ENCODE results near the gene RPP14.

The RPP14 gene

GRCh38 chr3:58358808-58359207 is 52.8 kb downstream of the RPP14 start:
- no peak for DNase-seq

GRCh38 chr3:58359621-58360020 is 53.6 kb downstream of the RPP14 start:
- DNase-seq: no peak

- DNase-seq: no peak
These were observed 55.8 kb downstream of the RPP14 start for GRCh38 chr3:58361866-58362265.

- DNase-seq: no peak
These were observed 60.7 kb downstream of the RPP14 start for GRCh38 chr3:58366699-58367098.

GRCh38 chr3:58369038-58369437 is 63.0 kb downstream of the RPP14 start:
- no peak for DNase-seq

All from eye (tissue), 1 donor.